Measurements from ENCODE around the gene NOXA1.

The NOXA1 gene

DNA sequence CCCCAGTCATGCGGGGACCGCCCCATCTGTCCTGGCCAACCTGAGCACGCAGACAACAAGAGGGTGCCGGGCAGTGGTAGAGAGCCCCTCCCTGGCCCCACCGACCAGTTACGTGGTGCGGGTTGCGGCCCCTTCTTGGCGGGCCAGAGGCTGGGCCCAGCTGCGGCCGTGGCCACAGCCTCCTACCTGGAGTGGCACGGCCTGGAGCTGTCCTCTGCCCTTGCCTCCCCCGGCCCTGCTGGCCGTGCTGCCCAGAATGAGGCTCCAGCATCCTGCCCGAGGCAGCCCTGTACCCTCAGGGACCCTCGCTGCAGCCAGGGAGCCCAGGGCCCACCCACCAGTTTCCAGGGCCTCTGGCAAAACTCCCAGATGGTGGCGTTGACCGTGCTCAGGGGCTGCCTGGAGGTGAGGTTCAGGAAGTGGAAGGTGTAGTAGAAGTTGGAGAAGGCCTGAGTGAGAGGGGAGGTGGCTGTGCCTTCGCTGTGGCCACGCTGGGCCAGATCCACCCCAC, 12.2 kb downstream of the NOXA1 start:
- no peak overlapping the region for H3K4me3 ChIP-seq (ENCODE audit: low read depth, low read length)
- TF ChIP-seq, protein P1, sequence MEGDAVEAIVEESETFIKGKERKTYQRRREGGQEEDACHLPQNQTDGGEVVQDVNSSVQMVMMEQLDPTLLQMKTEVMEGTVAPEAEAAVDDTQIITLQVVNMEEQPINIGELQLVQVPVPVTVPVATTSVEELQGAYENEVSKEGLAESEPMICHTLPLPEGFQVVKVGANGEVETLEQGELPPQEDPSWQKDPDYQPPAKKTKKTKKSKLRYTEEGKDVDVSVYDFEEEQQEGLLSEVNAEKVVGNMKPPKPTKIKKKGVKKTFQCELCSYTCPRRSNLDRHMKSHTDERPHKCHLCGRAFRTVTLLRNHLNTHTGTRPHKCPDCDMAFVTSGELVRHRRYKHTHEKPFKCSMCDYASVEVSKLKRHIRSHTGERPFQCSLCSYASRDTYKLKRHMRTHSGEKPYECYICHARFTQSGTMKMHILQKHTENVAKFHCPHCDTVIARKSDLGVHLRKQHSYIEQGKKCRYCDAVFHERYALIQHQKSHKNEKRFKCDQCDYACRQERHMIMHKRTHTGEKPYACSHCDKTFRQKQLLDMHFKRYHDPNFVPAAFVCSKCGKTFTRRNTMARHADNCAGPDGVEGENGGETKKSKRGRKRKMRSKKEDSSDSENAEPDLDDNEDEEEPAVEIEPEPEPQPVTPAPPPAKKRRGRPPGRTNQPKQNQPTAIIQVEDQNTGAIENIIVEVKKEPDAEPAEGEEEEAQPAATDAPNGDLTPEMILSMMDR (IDR thresholded peaks at IDR 0.05; ENCODE audit: borderline replicate concordance, insufficient read depth, low read depth, low read length) = no peak

GRCh38 chr9:137435980-137436760, 13.0 kb downstream of the NOXA1 start:
- no peak overlapping the region for H3K4me3 ChIP-seq (ENCODE audit: low read depth, low read length)
- TF ChIP-seq, protein P1 (IDR thresholded peaks at IDR 0.05; ENCODE audit: borderline replicate concordance, insufficient read depth, low read depth, low read length) = no peak

DNA sequence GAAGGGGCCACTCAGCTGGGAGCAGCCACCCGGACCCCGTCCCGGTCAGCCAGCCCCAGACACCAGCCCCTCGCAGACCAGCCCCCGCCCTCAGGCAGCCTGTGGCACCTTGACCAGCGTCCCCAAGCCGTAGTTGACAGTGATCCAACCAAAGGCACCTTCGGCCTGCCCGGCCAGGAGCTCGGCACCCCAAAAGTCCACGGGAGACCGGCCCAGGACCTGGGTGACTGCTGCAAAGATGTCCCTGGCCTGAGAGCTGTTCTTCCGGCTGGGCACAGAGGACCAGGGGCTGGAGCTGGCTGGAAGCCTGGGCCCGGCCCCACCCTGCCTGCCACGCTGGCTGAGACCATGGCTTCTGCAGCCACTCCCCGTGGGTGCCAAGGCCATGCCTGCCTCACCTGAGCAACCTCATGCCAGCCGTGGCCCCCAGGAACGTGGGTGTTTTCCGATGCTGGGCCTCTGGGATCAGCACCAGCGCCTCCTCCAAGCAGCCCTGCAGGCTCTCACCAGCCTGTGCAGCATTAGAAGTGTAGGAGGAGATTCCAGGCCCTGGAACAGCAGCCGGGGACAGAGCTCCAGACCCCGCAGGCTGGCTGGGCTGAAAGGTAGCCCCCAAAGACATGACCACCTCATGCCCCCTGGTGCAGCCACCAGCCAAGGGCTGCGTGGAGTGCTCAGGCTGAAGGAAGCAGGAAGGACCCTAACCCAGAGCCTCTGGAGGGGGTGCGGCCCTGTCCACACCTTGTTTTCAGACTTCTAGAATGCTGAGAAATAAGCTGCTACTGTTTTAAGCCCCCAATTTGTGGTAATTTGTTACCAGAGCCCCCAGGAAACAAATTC, 13.8 kb downstream of the NOXA1 start:
- H3K4me3 ChIP-seq (ENCODE audit: low read depth, low read length) = no peak overlapping the region
- TF ChIP-seq, protein P1 (IDR thresholded peaks at IDR 0.05; ENCODE audit: borderline replicate concordance, insufficient read depth, low read depth, low read length) = no peak

DNA sequence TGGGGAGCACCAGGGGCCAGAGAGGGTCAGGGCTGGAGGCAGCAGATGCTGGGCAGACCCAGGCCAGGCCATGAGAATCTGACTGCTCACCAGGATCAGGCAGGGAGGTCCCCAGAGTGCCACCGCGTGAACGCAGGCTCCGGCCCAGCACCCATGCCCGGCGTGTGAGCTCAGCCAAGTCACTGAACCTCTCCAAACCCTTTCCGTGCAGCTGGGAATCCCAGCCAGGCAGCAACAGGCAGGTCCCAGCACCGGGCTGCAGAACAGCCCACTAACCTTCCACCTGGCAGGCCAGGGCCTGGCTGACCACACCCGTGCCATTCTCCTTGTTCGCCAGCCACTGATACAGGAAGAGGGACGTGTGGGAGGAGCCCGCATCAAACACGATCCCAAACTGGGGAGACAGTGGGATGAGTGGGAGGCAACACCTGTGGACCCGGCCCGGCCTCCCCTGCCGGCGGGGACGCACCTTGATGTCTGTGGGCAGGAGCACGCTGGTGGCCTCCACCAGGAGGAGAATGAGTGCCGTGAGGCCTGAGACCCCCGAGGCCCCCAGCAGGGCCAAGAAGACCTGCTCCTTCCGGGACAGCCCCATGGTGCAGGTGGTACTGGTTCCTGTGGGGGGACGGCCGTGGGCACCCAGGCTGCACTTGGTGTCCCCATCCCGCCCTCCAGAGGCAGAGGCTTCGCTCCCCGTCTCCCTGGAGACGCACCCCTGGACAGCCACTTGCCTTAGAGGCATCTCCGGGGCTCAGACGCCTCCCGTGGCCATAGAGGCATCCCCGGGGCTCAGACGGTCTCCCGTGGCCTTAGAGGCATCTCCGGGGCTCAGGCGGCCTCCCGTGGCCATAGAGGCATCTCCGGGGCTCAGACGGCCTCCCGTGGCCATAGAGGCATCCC, 14.7 kb downstream of the NOXA1 start:
- TF ChIP-seq, protein P1 (IDR thresholded peaks at IDR 0.05; ENCODE audit: borderline replicate concordance, insufficient read depth, low read depth, low read length) = no peak
- H3K4me3 ChIP-seq (ENCODE audit: low read depth, low read length) = no peak overlapping the region

DNA sequence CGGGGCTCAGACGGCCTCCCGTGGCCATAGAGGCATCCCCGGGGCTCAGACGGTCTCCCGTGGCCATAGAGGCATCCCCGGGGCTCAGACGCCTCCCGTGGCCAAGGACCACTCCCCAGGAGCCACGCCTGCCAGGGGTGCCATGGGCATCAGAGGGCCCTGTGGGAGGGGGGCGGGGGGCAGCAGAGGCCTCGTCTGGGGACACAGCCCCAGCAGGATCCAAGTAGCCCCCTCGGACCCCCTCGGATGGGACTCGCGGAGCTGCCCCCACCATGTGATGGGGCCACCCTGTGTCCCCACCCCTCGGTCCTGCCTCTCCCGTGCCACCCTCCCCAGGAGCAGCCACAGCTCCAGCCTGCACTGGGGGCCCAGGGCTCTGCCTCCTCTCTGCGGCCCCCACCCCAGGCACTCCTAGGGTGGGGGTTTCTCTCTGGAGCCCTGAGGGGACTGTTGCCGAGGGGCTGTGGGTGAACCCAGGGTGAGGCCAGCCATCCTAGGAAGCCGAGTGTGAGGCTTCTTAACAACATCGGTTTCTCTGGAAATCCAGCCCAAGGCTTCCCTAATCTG, 15.5 kb downstream of the NOXA1 start:
- TF ChIP-seq, protein P1 (IDR thresholded peaks at IDR 0.05; ENCODE audit: borderline replicate concordance, insufficient read depth, low read depth, low read length) = no peak
- no peak overlapping the region for H3K4me3 ChIP-seq (ENCODE audit: low read depth, low read length)

DNA sequence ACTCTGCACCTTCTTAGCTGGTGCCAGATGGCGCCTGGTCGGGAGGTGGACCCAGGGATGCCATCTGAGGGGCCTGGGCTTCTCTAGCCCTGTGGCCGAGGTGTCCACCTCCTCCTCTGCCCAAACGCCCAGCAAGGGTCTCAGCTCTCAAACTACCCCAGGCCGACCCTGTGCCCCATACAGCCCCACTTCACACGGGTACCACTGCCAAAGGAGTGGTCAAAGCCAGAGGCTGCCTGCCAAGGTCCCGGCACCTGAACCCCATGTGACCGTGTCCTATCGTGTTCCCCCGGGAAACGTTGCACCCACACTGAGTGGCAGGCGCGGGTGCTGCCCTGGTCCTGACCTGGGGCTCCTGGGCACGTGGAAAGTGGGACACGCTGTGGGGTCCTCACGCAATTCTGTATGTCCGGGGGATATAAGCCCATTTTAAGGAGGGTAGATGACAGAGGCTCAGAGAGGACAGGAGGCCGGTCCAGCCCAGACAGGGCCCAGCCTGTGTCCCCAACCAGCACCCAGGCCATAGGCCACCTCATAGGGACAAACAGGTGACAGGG, 16.0 kb downstream of the NOXA1 start:
- TF ChIP-seq, protein P1 (IDR thresholded peaks at IDR 0.05; ENCODE audit: borderline replicate concordance, insufficient read depth, low read depth, low read length) = no peak
- H3K4me3 ChIP-seq (ENCODE audit: low read depth, low read length) = no peak overlapping the region
